Osteocyte (in vitro differentiated cells): ENCODE data around the gene C1QA. TPM values are rescaled to one million over a fixed set of nuclear protein-coding genes. Genes with fewer than 3 reads are reported as not detected.

Source experiments
- DNase-seq: peaks from one replicate; pipeline ENCODE4 v3.0.0; 2021; ENCODE audit warnings: mixed read lengths; ENCODE audit not compliant: unreplicated experiment; ENCODE audit errors: extremely low spot score
- H3K27ac Mint-ChIP-seq: one replicate; pipeline ENCODE4 v1.8.0; 2021; ENCODE audit warnings: mild to moderate bottlenecking, mixed read lengths; ENCODE audit not compliant: unreplicated experiment
- H3K27me3 Mint-ChIP-seq: one replicate; pipeline ENCODE4 v1.8.0; 2021; ENCODE audit warnings: mixed read lengths; ENCODE audit not compliant: unreplicated experiment
- H3K36me3 Mint-ChIP-seq: one replicate; pipeline ENCODE4 v1.8.0; 2021; ENCODE audit warnings: mixed read lengths; ENCODE audit not compliant: unreplicated experiment
- H3K4me1 Mint-ChIP-seq: one replicate; pipeline ENCODE4 v1.8.0; 2021; ENCODE audit warnings: mixed read lengths; ENCODE audit not compliant: unreplicated experiment
- H3K4me3 Mint-ChIP-seq: one replicate; pipeline ENCODE4 v1.8.0; 2021; ENCODE audit warnings: mild to moderate bottlenecking, moderate library complexity, mixed read lengths; ENCODE audit not compliant: unreplicated experiment
- H3K9me3 Mint-ChIP-seq: one replicate; pipeline ENCODE4 v1.8.0; 2021; ENCODE audit warnings: mixed read lengths; ENCODE audit not compliant: unreplicated experiment
- total RNA-seq: library from RNA; stranded (reverse); gene quantifications from 2 replicates; pipeline ENCODE4 v1.2.1, GENCODE V29; 2021
- TF ChIP-seq, protein P1 (sequence below): fragments of 200-600 bp; sonication (generic); IDR thresholded peaks from 2 replicates; pipeline ENCODE4 v1.5.0; 2021; ENCODE audit warnings: antibody characterized with exemption, mild to moderate bottlenecking, moderate library complexity

Gene C1QA
- total RNA-seq, 1 donor from 2014 or later: not detected

DNA sequence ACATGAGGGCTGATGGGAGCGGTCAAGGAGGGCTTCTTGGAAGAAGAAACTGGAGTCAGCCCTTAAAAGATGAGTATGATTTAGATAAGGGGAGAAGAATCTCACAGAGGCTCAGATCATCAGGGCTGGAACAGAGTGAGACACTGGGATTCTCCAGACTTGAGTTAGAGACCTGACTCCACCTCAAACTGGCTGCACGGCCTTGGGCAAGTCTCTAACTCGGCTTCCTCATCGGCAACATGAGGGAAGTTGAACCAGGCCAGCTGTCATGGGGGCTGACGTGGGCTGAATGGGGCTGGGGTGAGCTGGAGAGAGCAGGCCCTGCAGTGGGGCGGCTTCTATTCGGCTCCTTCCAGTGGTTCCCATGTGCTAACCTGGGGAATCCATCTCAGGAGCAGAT, 9.5 kb downstream of the C1QA start:
- Mint-ChIP-seq H3K27ac (no peak overlapping the region), H3K4me1 (no peaks in the 10 kb centered on the region), H3K4me3 (no peak overlapping the region), H3K9me3 (no peaks in the 10 kb centered on the region), H3K27me3 (peaks cover 10% of the 10 kb centered on the region), H3K36me3 (no peaks in the 10 kb centered on the region)
- TF ChIP-seq, protein P1, sequence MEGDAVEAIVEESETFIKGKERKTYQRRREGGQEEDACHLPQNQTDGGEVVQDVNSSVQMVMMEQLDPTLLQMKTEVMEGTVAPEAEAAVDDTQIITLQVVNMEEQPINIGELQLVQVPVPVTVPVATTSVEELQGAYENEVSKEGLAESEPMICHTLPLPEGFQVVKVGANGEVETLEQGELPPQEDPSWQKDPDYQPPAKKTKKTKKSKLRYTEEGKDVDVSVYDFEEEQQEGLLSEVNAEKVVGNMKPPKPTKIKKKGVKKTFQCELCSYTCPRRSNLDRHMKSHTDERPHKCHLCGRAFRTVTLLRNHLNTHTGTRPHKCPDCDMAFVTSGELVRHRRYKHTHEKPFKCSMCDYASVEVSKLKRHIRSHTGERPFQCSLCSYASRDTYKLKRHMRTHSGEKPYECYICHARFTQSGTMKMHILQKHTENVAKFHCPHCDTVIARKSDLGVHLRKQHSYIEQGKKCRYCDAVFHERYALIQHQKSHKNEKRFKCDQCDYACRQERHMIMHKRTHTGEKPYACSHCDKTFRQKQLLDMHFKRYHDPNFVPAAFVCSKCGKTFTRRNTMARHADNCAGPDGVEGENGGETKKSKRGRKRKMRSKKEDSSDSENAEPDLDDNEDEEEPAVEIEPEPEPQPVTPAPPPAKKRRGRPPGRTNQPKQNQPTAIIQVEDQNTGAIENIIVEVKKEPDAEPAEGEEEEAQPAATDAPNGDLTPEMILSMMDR: no peak
- no peak for DNase-seq

DNA sequence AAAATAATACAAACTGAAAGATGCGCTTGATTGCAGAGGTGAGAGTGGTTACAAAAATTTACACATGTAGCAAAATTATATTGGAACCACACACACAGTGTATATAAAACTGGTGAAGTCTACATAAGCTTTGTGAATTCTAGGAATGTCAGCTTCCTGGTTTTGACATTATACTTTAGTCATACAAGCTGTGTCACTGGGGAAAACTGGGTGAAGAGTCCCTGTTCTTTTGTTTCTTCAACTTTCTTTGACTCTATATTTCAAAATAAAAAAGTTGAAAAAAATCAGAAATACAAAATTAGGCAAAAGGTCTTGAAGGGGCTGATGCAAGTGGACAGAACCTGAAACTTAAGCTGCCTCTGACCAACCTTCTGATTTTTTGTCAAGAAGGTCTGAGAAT, 10.0 kb downstream of the C1QA start:
- TF ChIP-seq, protein P1: no peak
- Mint-ChIP-seq H3K4me1 (no peaks in the 10 kb centered on the region), H3K27me3 (peaks cover 11% of the 10 kb centered on the region), H3K4me3 (no peak overlapping the region), H3K36me3 (no peaks in the 10 kb centered on the region), H3K9me3 (no peaks in the 10 kb centered on the region), H3K27ac (no peak overlapping the region)
- no peak for DNase-seq

DNA sequence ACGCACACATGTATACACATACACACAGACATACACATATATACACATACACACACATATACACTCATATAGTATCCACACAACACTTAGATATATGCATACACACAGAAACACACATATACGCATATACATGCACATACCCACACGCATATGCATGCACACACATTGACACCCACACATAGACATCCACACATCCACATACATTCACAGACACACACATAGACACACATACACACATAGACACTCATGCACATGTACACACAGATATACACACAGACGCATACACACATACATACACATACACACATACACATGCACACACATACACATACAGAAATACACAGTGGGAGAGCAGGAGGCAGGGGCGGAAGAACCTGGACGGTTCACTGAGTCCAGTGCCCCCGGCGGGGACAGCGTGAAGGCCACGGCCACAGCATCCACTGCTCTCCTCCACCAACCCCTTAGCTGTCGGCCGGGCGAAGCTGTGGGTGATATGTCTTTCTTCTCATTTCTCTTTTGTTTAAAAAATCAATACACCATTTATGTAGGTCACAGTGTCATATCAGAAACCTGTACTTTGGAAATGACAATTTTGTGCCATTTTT, 13.8 kb downstream of the C1QA start:
- DNase-seq: no peak
- Mint-ChIP-seq H3K9me3 (no peaks in the 10 kb centered on the region), H3K27me3 (peaks cover 34% of the 10 kb centered on the region), H3K27ac (no peak overlapping the region), H3K4me1 (no peaks in the 10 kb centered on the region), H3K36me3 (no peaks in the 10 kb centered on the region), H3K4me3 (no peak overlapping the region)
- TF ChIP-seq, protein P1: no peak

DNA sequence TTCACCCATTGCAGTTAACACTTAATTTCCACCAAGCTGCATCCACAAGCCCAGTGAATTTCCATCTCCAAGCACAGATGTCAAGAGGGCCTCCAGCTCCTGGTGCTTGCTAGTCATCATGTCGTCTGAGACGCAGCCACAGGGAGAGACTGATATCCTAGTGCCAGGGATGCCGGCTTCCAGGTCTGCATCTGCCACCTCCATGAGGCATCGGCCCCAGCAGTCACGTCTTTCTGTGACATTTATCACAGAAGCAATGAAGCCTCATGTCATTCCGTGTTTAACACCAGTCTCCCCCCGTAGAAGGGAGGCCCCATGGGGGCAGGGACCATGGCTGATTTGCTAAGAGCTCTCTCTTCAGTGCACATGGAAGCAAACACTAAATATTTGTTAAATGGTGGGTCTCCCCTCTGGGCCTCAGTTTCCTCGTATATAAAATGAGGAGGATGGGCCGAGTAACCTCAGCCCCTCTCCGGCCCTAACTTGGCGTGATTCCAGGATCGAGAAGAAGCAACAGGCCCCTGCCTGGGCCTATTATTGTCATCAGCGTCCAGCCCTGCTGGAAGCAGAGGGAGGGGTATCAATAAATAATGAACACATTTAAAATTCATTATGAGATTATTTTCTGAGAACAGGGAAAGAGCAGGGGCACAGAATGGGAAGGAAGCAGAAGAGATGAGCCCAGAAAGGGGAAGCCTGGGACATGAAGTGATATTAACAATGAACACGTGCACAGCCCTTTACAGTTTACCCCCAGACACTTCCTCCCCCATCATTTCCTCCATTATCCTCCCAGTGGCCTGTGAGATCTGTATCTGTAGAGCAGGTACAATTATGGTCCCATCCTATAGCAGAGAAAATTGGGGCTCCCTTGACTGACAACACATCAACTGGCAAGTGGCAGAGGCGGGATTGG, 15.8 kb downstream of the C1QA start:
- Mint-ChIP-seq H3K9me3 (no peaks in the 10 kb centered on the region), H3K4me3 (no peak overlapping the region), H3K27ac (no peak overlapping the region), H3K4me1 (no peaks in the 10 kb centered on the region), H3K36me3 (no peaks in the 10 kb centered on the region), H3K27me3 (peaks cover 47% of the 10 kb centered on the region)
- TF ChIP-seq, protein P1: no peak
- DNase-seq: no peak

DNA sequence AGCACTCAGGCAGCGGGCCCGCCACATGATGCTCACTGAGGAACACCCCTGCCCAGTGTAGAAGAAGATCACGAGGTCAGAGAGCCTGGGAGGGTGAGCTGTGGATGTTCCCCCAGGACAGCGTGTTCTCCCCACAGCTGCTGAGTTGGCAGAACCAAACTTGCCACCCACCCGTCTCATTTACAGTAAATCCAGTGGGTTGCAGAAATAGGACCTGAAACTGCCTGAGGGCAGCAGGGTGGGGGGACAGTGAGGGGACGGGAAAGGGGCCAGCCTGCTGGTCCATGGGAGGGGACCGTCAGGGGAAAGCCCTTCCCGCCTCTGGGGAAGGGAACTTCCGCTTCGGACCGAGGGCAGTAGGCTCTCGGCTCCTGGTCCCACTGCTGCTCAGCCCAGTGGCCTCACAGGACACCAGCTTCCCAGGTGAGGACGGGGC, 16.5 kb downstream of the C1QA start, which contains the start of gene C1QB:
Gene C1QB, plus strand, starts transcription at position 356 of the 436 bp plus-strand sequence. CDS start 6,227 bp downstream, outside the sequence.
- peaks cover 50% of the 10 kb centered on the region for H3K27me3 Mint-ChIP-seq
- no peaks in the 10 kb centered on the region for H3K36me3 Mint-ChIP-seq
- no peaks in the 10 kb centered on the region for H3K4me1 Mint-ChIP-seq
- H3K9me3 Mint-ChIP-seq: no peaks in the 10 kb centered on the region
- no peak within 1 kb of the TSS for H3K27ac Mint-ChIP-seq
- no peak for DNase-seq
- H3K4me3 Mint-ChIP-seq: no peak within 1 kb of the TSS
- TF ChIP-seq, protein P1: no peak
